ENCODE results near the gene CLIC1.

The CLIC1 gene

GRCh38 chr6:31739639-31740396 is 3.5 kb upstream of the CLIC1 start, which contains the start of gene MSH5:
Gene MSH5, plus strand, starts transcription at chr6:31740005. Its CDS starts 462 bp downstream, at chr6:31740467.
- peak; percentile 87 to 96 for DNase-seq (ENCODE audit: low read depth in 1 of 2, low spot score in 1 of 2)

- DNase-seq (ENCODE audit: low read depth in 1 of 2, low spot score in 1 of 2) = peak in 1 of 2 donors; percentile 51
Measured at GRCh38 chr6:31737991-31738979, 2.0 kb upstream of the CLIC1 start.

GRCh38 chr6:31737315-31737990 is 1.1 kb upstream of the CLIC1 start:
- no peak for DNase-seq (ENCODE audit: low read depth in 1 of 2, low spot score in 1 of 2)

DNA sequence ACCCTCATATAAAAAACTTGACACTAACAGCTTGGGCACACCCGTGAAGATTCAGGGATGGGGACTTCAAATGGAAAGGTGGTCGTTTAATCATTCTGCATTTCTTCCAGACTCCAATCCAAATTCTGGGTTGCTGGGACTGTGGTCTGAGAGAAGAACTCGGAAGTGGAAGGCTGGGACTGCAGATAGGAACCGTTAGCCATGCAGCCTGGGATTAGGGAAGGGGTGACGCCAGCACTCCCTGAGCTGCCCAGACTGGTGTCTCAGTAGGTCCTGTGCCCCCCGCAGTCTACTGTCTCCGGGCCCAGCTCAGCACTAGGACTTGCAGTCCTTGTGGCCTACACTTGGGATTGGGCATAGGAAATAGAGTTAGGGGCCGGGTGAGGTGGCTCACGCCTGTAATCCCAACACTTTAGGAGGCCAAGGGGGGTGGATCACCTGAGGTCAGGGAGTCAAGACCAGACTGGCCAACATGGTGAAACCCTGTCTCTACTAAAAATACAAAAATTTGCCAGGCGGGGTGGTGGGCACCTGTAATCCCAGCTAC is 511 bp upstream of the CLIC1 start:
- DNase-seq (ENCODE audit: low read depth in 1 of 2, low spot score in 1 of 2) = no peak

DNA sequence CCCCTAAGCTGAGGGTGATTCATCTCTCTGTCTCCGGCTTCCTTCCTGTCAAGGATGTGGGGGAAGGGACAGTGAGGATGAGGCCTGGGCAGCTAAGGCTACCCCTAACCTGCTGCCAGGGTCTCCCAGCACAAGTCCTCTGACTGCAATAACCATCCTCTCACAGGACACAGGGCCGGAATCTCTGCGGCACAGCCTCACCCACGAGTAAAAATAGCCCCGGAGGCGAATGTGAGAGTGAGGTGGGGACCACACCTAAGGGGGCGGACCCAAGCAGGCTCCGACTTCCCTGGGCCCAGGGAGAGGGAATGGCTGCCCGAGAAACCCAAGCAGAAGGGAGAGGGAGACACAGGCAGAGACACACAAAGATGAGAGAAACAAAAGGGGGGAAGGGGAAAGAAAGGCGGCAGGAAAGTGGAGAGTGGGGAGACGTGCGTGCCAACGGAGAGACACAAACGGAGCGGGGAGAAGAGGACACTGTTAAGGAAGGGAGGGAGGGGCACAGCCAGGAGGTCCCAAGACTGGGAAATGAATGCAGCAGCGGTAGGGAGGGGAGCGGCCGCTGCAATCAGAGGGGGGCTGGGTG is 1.4 kb downstream of the CLIC1 start:
- peak; percentile 13 to 54 for DNase-seq (ENCODE audit: low read depth in 1 of 2, low spot score in 1 of 2)

DNA sequence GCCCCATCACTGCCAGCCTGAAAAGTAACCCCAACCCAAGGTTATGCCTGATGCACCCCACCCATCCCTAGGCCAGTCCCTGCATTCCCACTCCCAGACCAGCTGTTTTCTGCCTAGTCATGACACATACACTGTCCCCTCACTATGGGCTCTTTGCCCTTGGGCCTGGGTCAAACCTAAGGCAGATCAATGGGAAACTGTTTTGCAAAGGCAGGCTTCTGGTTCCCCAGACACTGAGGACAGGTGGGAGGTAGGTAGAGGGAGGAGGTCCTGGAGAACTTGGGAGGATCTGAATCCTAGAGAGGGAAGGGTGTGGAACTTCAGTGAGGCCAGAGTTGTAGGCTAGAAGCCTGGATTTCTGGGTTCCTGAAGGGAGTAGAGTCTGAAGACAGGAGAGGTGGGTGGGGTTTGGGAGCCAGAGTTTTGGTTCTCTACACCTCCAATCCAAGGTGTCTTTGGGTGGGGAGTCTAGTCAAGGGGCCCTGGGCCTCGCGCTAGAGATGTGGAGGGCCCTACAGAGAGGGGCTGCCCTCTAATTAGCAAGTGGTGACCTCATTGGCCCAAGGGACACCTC is 2.0 kb downstream of the CLIC1 start:
- no peak for DNase-seq (ENCODE audit: low read depth in 1 of 2, low spot score in 1 of 2)

DNA sequence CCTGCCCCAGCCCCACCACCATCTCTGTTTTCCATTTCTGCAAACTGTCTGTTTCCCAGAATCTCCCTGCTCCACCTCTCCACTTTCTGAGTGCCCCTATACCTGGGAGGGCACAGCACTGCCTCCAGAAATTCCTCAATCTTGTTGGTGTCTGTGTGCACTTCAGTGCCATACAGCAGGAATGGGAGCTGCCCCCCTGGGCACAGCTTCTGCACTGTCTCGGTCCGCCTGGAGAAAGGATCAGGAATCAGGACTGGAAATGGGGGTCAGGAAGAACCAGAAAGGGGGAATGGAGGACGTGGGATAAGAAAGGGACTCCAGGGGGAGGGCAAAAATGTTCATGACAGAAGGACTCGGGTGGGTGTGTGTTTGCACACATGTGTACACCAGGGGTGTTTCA is 2.6 kb downstream of the CLIC1 start:
- no peak for DNase-seq (ENCODE audit: low read depth in 1 of 2, low spot score in 1 of 2)

GRCh38 chr6:31732029-31732428 is 4.3 kb downstream of the CLIC1 start:
- no peak for DNase-seq (ENCODE audit: low read depth in 1 of 2, low spot score in 1 of 2)

DNA sequence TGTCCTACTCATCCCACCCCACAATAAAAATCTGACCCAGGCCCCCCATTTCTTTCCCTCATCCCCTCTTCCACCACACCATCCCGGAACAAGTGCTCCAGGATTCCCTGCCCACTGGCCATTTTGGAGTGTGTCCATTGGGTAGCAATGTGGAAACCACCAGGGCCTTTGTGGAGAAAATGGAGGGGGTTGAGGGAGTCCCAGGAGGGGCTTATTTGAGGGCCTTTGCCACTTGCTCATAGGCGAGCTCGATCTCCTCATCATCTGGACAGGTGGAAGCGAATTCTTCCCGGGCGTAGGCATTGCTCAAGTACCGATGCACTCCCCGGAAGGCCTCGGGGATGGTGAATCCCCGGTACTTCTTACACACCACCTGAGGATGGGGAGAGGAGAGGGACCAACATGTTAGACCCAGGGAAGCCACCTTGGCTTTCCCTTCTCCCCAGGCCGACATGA is 5.7 kb downstream of the CLIC1 start:
- no peak for DNase-seq (ENCODE audit: low read depth in 1 of 2, low spot score in 1 of 2)

GRCh38 chr6:31729979-31730630 is 6.2 kb downstream of the CLIC1 start:
- peak; percentile 32 to 42 for DNase-seq (ENCODE audit: low read depth in 1 of 2, low spot score in 1 of 2)

- peak; percentile 55 to 67 for DNase-seq (ENCODE audit: low read depth in 1 of 2, low spot score in 1 of 2)
Measured at GRCh38 chr6:31729515-31729978, 6.8 kb downstream of the CLIC1 start.

DNA sequence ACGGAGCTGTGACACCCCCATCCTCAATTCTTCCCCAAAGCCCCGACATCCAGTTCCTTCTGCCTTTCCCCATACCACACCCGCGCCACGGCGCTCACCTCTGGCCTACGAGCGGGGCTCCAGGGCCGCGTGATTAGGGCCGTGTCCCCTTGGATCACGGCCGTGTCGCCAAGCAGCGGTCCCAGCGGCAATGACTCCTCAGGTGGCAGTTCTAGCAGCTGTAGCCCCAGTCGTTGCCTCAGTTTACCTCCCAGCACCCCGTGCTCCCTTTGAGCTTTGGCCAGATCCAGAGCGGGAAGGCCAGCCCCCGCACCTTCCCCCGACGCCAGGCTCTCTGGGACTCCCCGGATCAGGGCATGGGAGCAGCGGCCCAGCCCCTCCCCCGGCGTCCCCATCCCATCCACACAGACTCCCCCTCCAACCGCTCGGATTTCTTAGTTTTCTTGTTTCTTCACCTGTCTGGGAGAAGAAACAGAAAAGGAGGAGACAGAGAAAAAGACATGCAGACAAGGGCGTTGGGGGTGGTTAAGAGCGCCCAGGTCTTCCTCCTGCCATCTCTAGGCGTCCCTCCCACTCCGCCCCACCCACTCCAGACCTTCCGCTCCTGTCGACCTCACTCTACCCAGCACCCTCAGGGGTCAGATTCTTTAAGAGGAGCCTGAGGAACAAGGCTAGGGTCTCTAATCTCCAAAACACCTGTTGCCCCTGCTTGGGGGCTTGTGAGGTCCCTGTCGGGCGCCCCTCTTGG is 7.4 kb downstream of the CLIC1 start, which contains the start of gene DDAH2:
DDAH2 (minus strand) TSS at position 533 of the 748 bp plus-strand sequence; CDS start at position 395, 138 bp downstream.
- DNase-seq (ENCODE audit: low read depth in 1 of 2, low spot score in 1 of 2) = no peak

- no peak for DNase-seq (ENCODE audit: low read depth in 1 of 2, low spot score in 1 of 2)
Measured at GRCh38 chr6:31727717-31728671, 8.3 kb downstream of the CLIC1 start.

GRCh38 chr6:31727034-31727716 is 9.2 kb downstream of the CLIC1 start:
- DNase-seq (ENCODE audit: low read depth in 1 of 2, low spot score in 1 of 2) = no peak

- no peak for DNase-seq (ENCODE audit: low read depth in 1 of 2, low spot score in 1 of 2)
Measured at GRCh38 chr6:31725502-31726350, 10.6 kb downstream of the CLIC1 start.
